H1 (cell line): ENCODE data around the gene ABCG5. TPM values are rescaled to one million over a fixed set of nuclear protein-coding genes. Genes with fewer than 3 reads are reported as not detected.

Source experiments
- RNF2 ChIP-seq: fragments of 200-900, 300-1000 bp; sonication (generic); IDR thresholded peaks from 2 replicates; pipeline ENCODE4 v1.7.1; 2016; ENCODE audit warnings: borderline replicate concordance, low read depth, mild to moderate bottlenecking, antibody characterized with exemption, low read length; ENCODE audit not compliant: poor library complexity, severe bottlenecking; ENCODE audit errors: missing control alignments
- ZNF274 ChIP-seq: IDR thresholded peaks from 2 replicates; pipeline ENCODE4 v1.7.0; 2012; ENCODE audit warnings: low read length, borderline replicate concordance; ENCODE audit errors: extremely low read depth
- polyA plus RNA-seq, 7 experiments: library from polyadenylated mRNA; depleted of rRNA in 3 of 7; stranded (reverse) in 5 of 7; unstranded in 2 of 7; fragments of >200 nt in 5 of 7; fragments of 200-250 nt in 2 of 7; gene quantifications; 1 replicate in 5 of 7; 2 replicates in 1 of 7; 4 replicates in 1 of 7; pipeline versions ENCODE4 v1.2.1 to v1.2.3, GENCODE V29; 2011 to 2013; ENCODE audit warnings: missing spikeins in 2 of 7, mixed read lengths in 2 of 7
- total RNA-seq: library from RNA; stranded (reverse); fragmentation: NEBNext Ultra II Directional; extraction: Animal tissue kit (Norgen Biotek cat#: 25700); gene quantifications from 2 replicates; pipeline ENCODE4 v1.2.1, GENCODE V29; 2021

The ABCG5 gene
- total and polyA plus RNA-seq, 2 of the 8 experiments (the other 6 are each of a cell fraction or from before 2014, with no cell fraction given) = not detected

DNA sequence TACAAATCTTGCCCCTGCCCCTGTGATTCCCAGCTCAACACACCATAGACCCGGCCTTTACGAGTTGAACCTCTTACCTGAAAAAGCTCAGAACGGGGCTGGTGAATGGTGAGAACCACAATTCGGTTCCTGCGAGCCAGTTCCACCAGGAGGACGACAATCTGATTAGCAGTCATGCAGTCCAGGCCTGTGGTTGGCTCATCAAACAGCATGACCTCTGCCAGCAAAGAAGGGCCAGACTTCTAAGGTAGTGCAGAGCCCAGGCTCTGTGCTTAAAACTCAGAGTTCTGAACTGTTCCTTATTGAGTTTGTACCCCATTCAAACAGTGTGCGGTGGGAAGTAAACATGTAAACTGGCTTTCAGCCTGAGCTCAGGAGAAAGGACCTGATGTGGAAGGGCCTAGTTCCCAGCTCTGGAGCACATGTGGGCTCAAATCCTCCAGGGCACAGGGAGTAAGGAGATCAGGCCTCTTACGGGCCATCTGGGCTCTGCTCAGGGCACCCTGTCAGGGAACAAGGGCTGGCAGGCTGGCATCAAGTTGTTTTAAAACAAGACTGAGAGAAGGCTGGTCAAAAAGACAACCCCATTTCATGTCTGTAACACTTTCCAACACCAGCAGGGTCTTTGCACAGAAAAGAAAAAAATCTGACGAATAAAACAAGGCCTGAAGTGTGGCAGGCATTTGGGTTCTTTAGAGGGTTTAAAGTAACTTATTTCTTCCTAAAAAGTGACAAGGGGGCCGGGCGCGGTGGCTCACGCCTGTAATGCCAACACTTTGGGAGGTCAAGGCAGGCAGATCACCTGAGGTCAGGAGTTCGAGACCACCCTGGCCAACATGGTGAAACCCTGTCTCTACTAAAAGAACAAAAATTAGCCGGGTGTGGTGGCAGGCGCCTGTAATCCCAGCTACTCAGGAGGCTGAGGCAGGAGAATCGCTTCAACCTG, 12.1 kb downstream of the ABCG5 start (continued):
- TF ChIP-seq RNF2 (no peak), ZNF274 (no peak)
